ENCODE data around the gene CMYA5.
"Not testable (repeated sequence)": the region's sequence is repeated elsewhere in the genome, so short reads cannot be mapped to it uniquely, and the experiment has no call there.

Gene CMYA5

GRCh38 chr5:79774855-79775237 lies 85.2 kb downstream of the CMYA5 start:
- no peak overlapping the region for H3K27ac ChIP-seq (ENCODE audit: low read depth, low read length)
- no peaks in the 10 kb centered on the region for H4K20me1 ChIP-seq (ENCODE audit: control insufficient read depth, insufficient read depth, low read depth, low read length)
- H3K4me3 ChIP-seq (ENCODE audit: low read length): no peak overlapping the region
- no peaks in the 10 kb centered on the region for H3K36me3 ChIP-seq (ENCODE audit: control insufficient read depth, low read length)
- no peaks in the 10 kb centered on the region for H3K79me2 ChIP-seq (ENCODE audit: control insufficient read depth, low read length)
- H3K9me3 ChIP-seq (ENCODE audit: control insufficient read depth, insufficient read depth, low read length): no peaks in the 10 kb centered on the region
- no peaks in the 10 kb centered on the region for H3K9me2 ChIP-seq (replicated peaks; ENCODE audit: control insufficient read depth, low read length)
- H3K4me2 ChIP-seq (ENCODE audit: low read length): no peak overlapping the region
- H3F3A ChIP-seq (ENCODE audit: control insufficient read depth, insufficient read depth): no peaks in the 10 kb centered on the region
- no peaks in the 10 kb centered on the region for H3K27me3 ChIP-seq (ENCODE audit: control insufficient read depth, low read length)
- no peaks in the 10 kb centered on the region for H3K4me1 ChIP-seq (ENCODE audit: control insufficient read depth, low read length)
- TF ChIP-seq CTCF (IDR thresholded peaks at IDR 0.05; ENCODE audit: low read depth, low read length, poor library complexity, severe bottlenecking) (no peak), EZH2phosphoT487 (IDR thresholded peaks at IDR 0.05; ENCODE audit: borderline replicate concordance, low read length) (no peak)

GRCh38 chr5:79784741-79785140 lies 95.1 kb downstream of the CMYA5 start:
- not testable (repeated sequence) for H3K27ac ChIP-seq (ENCODE audit: low read depth, low read length); H3K4me3 ChIP-seq (ENCODE audit: low read length); H3K27me3 ChIP-seq (ENCODE audit: control insufficient read depth, low read length); H3K9me2 ChIP-seq (replicated peaks; ENCODE audit: control insufficient read depth, low read length); H3K79me2 ChIP-seq (ENCODE audit: control insufficient read depth, low read length); H4K20me1 ChIP-seq (ENCODE audit: control insufficient read depth, insufficient read depth, low read depth, low read length); H3K36me3 ChIP-seq (ENCODE audit: control insufficient read depth, low read length); H3K9me3 ChIP-seq (ENCODE audit: control insufficient read depth, insufficient read depth, low read length); H3K4me2 ChIP-seq (ENCODE audit: low read length); H3K4me1 ChIP-seq (ENCODE audit: control insufficient read depth, low read length); H3F3A ChIP-seq (ENCODE audit: control insufficient read depth, insufficient read depth)

- Histone ChIP-seq H3F3A (ENCODE audit: control insufficient read depth, insufficient read depth) (no peaks in the 10 kb centered on the region), H3K27me3 (ENCODE audit: control insufficient read depth, low read length) (no peaks in the 10 kb centered on the region), H3K79me2 (ENCODE audit: control insufficient read depth, low read length) (no peaks in the 10 kb centered on the region), H3K36me3 (ENCODE audit: control insufficient read depth, low read length) (no peaks in the 10 kb centered on the region), H3K9me2 (replicated peaks; ENCODE audit: control insufficient read depth, low read length) (no peaks in the 10 kb centered on the region), H3K4me1 (ENCODE audit: control insufficient read depth, low read length) (no peaks in the 10 kb centered on the region), H3K9me3 (ENCODE audit: control insufficient read depth, insufficient read depth, low read length) (no peaks in the 10 kb centered on the region), H3K4me3 (ENCODE audit: low read length) (no peak overlapping the region), H3K27ac (ENCODE audit: low read depth, low read length) (no peak overlapping the region), H4K20me1 (ENCODE audit: control insufficient read depth, insufficient read depth, low read depth, low read length) (no peaks in the 10 kb centered on the region), H3K4me2 (ENCODE audit: low read length) (no peak overlapping the region)
- TF ChIP-seq CTCF (IDR thresholded peaks at IDR 0.05; ENCODE audit: low read depth, low read length, poor library complexity, severe bottlenecking) (no peak), EZH2phosphoT487 (IDR thresholded peaks at IDR 0.05; ENCODE audit: borderline replicate concordance, low read length) (no peak)
These were observed 96.3 kb downstream of the CMYA5 start for GRCh38 chr5:79785983-79786382.

- H3K4me2 ChIP-seq (ENCODE audit: low read length): no peak overlapping the region
- no peaks in the 10 kb centered on the region for H3K36me3 ChIP-seq (ENCODE audit: control insufficient read depth, low read length)
- no peaks in the 10 kb centered on the region for H3K9me3 ChIP-seq (ENCODE audit: control insufficient read depth, insufficient read depth, low read length)
- TF ChIP-seq EZH2phosphoT487 (IDR thresholded peaks at IDR 0.05; ENCODE audit: borderline replicate concordance, low read length) (no peak), CTCF (IDR thresholded peaks at IDR 0.05; ENCODE audit: low read depth, low read length, poor library complexity, severe bottlenecking) (no peak)
- H3K4me3 ChIP-seq (ENCODE audit: low read length): no peak overlapping the region
- no peaks in the 10 kb centered on the region for H3F3A ChIP-seq (ENCODE audit: control insufficient read depth, insufficient read depth)
- peaks cover 4% of the 10 kb centered on the region; the same call in 1 of the 2 replicates for H3K27me3 ChIP-seq (ENCODE audit: control insufficient read depth, low read length)
- H4K20me1 ChIP-seq (ENCODE audit: control insufficient read depth, insufficient read depth, low read depth, low read length): no peaks in the 10 kb centered on the region
- no peaks in the 10 kb centered on the region for H3K9me2 ChIP-seq (replicated peaks; ENCODE audit: control insufficient read depth, low read length)
- no peak overlapping the region for H3K27ac ChIP-seq (ENCODE audit: low read depth, low read length)
- H3K79me2 ChIP-seq (ENCODE audit: control insufficient read depth, low read length): no peaks in the 10 kb centered on the region
- H3K4me1 ChIP-seq (ENCODE audit: control insufficient read depth, low read length): no peaks in the 10 kb centered on the region
These were observed 97.8 kb downstream of the CMYA5 start for GRCh38 chr5:79787448-79787847.

Measured in DOHH2 (cell line).